HS-5 (cell line): ENCODE data around the gene APOBEC3B.
"Not testable (repeated sequence)": the region's sequence is repeated elsewhere in the genome, so short reads cannot be mapped to it uniquely, and the experiment has no call there.

Source experiments
- DNase-seq: peaks from one replicate; pipeline ENCODE4 v3.0.0-alpha.2; 2012; ENCODE audit warnings: low read depth

APOBEC3B gene

DNA sequence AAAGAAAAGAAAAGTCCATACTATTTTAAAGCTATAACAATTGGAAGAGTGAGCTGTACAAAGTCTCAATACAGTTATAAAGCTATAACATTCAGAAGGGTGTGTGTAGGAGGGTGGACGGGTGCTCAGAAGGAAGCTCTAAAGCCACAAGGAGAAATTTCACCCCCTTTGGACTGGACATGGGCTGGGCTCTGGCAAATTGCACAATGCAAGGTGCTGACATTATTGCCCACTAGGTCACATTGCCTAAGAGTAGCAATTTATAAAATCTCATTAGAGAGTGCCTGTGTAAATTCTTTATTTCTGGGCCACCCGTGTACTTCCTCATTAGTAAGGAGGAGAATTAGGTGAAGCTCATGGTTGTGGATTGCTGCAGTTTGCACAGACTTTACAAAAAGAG is 30.4 kb upstream of the APOBEC3B start:
- no peak for DNase-seq

DNA sequence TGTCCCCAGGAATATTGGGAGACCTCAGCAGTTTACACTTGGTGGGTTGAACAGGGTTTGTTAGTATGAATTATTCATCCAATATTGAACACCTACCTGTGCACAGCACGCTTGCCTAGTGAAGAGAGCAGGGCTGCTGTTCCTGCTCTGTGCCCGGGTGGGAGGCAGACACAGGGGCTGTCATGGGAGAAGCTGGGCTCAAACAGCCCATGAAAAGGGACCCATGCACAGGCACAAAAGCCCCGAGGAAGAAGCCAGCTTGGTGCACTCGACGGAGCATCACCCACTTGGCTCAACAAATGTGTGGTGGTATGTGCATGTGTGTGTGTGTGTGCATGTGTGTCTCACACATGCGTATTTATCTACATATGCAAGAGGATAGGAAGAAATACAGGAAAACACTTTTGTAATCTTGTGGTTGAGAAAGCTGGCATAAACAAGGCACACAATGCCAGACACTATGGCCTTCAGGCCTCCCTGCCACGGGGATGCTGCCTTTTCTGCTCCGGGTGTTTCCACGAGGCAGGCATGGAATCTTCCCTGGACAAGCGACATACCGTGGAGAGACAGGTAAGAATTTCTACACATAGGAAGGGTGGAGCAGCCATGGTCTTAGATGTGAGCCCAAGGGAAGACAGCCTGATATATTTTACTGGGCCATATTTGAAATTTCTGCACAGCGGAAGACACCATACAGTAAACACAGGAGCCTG is 29.7 kb upstream of the APOBEC3B start:
- no peak for DNase-seq

DNA sequence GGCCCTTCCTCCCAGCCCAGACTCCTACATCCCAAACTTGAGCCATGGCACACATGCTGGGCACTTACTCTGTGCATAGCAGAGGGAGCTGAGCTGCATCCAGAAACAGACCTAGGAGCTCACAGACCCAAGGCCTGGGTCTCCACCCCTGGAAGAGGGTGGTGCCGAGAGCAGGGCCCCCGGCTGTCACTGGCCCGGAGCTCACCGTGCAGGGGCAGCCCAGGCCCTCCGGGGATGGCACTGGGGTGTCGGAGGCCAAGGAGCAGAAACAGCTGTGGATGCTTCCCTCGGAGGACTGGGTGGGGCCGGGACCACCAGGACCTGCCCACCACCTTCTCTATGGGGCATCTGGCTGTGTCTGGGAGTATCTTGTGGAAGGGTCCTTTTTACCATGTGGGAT is 29.1 kb upstream of the APOBEC3B start:
- DNase-seq: no peak

DNA sequence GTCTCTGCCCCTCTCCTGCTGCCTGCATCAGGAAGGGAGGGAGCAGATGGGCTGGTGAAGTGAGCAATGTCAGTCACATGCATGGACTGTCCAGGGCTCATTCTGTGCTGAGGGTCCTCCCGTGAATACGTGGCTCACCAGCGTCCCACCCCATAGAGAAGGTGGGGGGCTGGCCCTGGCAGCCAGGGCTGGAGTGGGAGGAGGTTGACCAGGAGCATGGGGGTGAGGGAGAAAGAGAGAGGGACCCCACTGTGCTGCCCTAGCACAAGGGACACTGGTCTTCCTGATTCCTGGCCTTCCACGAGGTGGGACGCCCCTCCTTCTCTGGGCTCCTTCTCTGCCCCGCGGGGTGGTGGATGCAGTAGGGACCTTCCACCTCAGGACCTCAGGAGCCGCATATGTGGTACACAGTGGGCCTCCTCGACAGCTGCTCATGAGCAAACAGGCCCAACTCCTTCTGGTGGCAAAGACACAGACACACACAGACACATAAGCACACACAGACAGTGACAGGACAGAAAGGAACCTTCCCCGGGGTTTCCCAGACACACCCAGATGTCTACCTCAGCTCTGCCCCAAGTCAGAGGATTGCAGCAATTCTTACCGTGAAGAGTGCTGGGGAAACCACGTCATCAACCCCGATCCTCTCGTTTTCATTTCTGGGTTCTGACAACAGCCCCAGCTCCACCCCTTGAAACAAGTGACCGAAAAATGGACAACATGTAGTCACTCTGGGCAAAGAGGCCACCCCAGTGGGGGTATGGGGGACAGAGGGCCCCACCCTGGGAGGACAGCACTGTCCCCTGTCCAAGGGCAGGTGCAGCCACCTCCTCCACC is 28.4 kb upstream of the APOBEC3B start:
- DNase-seq: no peak

DNA sequence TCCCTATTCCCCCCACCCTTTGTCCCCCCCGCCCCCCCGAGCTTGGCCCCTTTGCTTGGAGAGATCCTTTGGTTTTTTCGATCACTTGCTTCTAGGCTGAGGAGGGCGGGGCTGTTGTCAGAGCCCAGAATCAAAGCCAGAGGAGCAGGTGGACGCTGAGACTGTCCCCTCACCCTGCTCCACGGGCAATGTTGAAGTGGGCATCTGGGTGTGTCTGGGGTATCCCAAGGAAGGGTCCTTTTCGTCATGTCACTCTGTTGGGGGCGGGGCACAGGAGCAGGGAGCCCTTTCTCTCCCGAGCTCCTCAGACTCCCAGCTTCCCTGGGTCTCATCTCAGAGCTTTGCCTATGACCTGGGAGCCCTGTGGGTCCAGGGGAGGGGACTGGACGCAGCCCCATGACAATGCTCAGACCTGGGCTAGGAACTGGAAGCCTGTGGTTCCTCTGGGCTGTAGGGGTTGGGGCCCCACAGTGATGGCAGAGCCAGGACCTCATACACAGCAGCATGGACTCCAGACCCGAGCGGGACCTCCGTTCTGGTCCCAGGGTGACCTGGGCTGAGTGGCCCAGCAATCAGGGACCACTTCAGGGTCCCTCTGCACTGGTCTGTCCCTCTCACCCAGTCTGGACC is 27.6 kb upstream of the APOBEC3B start:
- DNase-seq: no peak

DNA sequence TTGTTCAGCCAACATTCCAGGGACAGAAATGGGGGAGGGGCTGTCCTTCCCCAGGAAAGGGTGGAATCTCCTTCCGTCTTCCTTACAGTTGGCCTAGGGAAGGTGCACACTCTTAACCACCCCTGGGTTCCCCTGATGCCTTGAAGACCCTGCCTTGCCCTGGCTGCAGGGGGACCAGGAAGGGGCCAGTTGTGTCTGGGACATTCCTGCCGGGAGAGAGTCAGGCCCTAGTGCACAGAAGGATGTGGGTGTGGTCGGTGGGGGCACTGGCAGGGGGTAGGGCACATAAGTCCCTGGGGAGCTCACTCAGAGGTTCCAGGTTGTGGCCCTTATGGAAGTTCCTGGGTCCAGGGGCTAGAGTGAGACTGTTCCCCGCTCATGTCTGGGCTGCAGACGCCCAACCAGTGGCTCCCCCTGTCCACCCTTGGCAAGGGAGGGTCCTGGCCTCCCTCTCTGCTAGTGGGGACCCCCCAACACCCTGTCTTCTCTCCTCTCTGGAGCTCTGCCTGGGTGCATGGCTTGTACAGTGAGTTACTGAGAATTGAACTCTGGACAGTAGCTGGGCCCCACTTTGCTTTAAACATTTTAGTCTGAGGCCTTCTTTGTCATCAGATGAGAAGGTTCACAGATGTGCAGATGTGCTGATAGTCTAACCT is 26.8 kb upstream of the APOBEC3B start:
- DNase-seq: no peak

DNA sequence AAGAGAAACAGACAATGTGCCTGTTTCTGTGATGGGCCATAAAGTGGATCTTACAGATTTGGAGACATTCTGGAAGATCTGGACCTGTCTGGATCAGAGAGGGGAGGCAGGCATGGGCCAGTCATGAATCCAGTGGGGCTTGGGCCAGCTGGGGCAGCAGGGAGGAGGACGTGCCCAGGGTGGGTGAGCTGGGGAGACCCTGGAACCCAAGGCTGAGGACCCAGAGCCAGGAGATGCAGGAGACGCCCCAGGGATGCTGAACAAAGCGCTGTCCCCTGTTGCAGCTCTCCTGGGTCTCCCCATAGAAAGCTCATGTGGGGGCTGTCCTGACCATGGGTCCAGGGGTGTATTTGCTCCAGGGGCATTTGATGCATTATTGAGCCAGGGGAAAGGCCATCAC is 26.2 kb upstream of the APOBEC3B start:
- no peak for DNase-seq

DNA sequence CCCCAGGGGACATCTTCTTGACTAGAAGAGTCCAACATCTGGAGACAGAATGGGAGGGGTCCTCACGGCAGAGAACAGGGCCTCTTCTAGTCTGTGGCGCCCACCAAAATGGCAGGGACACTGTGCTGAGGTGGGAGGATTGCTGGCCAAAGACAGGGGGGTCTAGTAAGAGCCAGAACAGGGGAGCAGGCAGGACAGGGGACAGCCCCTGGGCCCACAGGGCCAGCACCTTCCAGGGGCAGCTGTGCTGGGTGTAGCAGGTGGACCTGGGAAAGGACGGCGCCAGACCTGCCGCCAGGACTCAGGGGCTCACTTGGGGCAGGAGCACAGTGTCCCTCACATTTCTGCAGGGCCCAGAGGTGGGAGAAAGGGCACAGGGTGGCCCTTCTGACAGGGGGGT is 25.6 kb upstream of the APOBEC3B start:
- no peak for DNase-seq

DNA sequence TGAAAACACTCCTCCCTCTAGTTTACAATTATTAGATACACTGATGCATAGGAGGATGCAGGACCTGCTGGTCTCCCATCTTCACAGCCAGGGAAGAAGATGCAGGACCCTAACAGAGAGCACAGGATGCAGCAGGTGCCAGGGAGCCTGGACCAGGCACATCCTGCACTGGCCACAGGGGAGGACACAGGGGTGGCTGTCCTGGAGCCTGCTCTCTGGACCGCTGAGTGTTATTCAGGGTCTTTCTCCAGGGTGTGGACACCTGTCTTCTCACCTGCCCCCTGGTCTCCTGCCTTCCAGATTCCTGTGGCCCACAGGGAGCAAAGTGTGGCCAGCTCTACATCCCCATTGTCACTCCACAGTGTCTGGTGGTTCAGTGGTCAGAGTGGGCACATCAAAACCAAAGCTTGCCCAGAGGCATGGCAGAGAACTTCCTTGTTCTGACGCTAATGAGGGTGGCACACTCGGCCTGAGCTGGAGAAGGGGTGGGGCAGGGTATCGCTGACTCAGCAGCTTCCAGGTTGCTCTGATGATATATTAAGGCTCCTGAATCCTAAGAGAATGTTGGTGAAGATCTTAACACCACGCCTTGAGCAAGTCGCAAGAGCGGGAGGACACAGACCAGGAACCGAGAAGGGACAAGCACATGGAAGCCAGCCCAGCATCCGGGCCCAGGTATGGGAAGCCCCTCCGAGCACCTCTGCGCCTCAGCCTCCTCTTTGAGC is 24.9 kb upstream of the APOBEC3B start, which contains the start of gene APOBEC3A:
TSS of gene APOBEC3A (plus strand) at position 564 of the 725 bp plus-strand sequence. CDS start at position 647, 83 bp downstream.
- DNase-seq: no peak

DNA sequence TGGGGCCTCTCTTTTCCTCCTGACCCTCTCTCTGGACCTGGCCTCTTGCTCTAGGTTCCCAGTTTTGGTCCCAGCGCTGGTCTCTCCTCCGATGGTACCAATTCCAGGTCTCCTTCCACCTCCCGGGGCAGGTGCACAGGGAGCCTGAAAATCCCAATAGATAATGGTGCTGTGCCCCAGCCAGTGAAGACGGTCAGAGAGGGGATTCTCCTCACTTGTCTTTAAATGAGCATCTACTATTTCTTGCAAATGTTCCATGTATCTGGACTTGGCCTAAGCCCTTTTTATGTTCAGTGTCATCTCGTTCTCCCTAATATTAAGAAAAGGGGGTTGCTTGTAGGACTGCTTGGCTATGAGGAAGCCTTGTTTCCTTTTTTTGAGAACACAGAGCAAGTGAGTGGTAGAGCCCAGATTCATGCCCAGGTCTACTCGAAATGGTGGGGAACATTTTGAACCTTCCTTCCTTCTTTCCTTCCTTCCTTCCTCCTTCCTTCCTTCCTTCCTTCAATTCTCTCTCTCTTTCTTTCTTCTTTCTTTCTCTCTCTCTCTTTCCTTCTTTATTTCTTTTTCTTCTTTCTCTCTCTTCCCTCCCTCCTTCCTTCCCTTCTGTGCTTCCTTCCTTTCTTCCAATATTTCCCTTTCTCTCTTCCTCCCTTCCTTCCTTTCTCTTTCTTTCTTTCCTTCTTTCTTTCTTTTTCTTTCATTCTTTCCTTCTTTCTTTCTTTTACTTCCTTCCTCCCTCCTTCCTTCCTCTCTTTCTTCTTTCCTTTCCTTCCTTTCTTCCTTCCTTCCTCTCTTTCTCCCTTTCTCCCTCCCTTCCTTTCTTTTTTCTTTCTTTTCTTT is 24.1 kb upstream of the APOBEC3B start:
- no peak for DNase-seq

DNA sequence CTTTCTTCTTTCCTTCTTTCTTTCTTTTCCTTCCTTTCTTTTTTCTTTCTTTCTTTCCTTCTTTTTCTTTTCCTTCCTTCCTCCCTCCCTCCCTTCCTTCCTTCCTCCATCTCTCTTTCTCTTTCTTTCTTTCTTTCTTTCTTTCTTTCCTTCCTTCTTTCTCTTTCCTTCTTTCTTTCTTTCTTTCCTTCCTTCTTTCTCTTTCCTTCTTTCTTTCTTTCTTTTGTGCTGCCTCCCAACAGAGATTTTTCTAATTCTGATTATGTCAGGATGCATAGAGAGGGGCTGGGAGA is 23.6 kb upstream of the APOBEC3B start:
- DNase-seq: not testable (repeated sequence)

DNA sequence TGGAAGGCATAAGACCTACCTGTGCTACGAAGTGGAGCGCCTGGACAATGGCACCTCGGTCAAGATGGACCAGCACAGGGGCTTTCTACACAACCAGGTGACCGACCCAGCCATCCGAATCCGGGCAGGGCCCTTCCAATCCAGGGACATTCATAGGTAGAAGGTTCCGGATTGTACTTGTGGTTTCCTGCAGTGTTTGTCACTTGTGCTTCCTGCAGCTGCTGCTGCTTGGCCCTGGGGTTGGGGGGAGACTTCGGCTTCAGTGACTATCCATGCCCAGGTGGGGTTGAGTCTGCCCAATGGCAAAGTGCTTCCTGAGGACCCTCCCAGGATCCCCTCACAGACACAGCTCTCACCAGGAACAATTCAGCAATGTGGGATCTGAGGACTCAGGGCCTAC is 22.6 kb upstream of the APOBEC3B start:
- DNase-seq: no peak

DNA sequence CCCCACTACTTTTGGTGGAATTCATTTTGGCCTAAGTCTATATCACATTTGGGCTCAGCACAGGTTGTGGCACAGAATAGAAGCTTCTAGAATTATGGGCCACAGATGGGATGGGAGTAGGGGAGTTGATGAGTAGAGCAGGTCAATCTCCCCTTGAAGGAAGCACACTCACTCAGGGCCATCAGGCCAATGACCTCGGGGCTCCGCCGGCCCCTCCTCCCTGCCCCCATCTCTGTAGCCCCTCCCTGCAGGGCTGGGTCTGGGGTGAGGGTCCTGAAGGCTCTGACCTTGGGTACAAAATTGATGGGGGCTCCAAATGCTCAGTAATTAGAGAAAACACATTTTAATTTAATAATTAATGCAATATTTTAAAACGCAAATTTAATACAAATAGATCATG is 21.5 kb upstream of the APOBEC3B start:
- not testable (repeated sequence) for DNase-seq

DNA sequence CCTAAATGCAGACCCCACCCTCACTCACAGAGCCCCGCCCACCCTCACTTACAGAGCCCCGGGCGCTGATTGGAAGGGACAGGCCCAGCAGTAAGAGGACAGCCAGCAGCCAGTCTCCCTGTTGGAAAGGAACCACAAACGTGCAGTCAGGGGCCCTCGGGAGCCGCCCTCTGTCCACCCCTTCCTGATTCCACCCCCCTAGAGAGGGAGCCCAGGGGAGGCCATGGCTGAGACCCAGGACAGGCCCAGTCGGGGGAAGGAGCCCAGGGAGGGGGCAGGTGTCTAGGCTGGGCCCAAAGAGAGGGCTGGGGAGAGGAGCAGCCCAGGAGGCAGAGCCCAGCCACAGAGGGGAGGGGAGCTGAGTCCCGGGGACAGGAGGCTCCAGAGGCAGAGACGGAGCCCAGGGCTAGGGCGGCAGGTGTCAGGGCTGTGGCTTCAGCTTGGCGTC is 18.8 kb upstream of the APOBEC3B start:
- not testable (repeated sequence) for DNase-seq

DNA sequence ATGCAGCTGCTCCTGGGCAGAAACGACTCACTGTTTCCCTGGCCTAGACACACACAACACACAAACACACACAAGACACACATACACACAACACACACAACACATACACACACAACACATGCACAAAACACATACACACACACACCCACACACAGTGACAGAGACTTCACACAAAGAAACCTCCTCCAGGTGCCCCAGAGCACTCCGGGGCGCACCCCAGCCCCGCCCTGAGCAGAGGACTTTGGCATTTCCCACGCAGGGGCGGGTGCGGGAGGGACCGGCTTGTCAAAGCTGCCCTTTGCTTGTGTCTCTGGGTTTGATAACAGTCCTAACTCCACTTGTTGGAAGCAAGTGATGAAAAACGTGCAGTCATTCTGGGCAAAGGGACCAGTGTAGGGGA is 18.3 kb upstream of the APOBEC3B start:
- DNase-seq: no peak

DNA sequence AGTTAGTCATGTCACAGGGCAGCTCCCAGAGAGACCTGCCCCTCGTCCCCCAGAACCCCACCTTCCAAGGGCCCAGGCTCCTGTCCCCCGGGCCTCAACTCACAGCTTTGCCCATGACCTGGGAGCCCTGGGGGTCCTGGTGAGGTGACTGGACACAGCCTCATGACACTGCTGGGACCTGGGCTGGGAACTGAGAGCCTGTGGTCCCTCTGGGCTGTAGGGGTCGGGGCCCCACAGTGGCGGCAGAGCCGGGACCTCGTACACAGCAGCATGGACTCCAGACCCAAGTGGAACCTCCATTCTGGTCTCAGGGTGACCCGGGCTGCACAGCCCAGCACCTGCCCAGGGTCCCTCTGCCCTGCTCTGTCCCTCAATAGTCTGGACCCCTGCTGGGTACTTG is 17.8 kb upstream of the APOBEC3B start:
- DNase-seq: no peak

DNA sequence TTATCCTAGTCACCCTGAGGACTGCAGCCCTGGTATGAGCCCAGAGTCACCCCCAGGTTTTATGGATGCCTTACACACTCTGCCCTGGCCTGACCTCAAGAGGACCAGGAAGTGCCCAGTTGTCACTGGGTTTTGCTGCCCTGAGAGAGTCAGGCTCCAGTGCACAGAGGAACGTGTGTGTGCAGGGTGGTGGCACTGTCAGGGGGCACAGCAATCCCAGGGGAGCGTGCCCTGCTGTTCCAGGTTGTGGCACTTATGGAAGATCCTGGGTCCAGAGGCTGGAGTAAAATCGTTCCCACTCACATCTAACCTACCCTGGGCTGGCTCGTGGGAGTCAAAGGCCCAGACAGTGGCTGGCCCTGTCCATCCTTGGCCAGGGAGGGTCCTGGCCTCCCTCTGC is 17.2 kb upstream of the APOBEC3B start:
- no peak for DNase-seq

DNA sequence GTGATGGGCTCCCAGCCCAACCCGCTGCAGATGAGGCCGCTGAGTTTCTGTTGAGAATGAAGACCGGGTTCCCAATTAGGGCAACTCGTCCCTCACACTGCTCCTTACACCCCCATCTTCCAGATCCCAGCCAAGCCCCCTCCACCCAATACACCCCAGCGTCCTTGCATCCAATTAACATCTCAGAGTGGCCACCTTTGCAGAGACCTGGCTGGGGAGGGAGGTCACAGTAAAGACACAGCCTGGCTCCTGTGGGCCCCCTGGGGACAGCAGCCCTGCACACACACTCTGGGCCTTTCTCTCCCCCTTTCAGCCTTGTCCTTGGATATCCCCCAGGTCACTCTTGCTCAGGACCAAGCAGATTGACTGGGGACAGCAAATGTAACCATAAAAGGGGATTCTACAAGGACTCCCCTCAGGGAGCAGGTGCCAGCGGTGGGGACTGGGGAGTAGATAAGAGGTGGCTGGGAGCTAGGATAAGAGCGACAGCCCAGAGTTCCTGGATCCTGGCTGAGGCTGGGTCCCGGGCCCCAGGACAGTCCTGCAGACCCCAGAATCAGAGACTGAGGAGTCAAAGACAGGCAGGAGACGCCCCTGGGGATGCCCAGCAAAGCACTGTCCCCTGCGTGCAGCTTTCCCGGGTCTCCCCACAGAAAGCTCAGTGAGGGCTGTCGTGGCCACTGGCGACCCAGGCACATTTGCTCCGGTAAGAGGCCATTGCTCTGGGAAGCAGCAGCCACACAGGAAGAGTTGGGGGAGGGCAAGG is 16.4 kb upstream of the APOBEC3B start:
- DNase-seq: no peak

DNA sequence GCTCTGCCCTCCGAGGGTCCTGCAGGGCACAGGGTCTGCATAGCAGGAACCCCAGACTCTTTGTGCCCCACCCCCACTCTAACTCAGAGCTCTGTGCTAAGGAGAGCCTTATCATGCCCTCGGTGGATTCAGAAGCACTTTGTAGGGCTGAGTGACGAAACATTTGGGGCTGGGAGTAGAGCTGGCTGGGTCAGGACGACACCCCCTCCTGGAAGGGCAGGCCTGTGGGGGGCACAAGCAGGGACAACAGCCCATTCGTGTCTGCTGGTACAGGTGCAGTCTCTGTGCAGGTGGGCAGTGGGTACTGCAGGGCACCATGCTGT is 15.8 kb upstream of the APOBEC3B start:
- DNase-seq: no peak

DNA sequence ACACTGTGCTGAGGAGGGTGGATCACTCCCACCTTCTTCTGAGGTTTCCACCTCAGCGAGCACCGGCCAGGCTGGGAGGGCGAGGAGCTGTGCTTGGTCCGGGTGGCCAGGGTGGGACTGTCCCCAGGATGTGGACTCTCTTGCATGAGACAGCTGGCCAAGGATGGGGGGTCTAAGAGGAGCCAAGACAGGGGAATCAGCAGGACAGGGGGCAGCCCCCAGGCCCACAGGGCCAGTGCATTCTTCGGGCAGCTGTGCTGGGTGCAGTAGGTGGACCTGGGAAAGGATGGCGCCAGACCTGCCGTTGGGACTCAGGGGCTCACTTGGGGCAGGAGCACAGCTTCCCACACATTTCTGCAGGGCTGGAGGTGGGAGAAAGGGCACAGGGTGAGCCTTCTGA is 15.2 kb upstream of the APOBEC3B start:
- no peak for DNase-seq
